K562 (cell line): Measurements from ENCODE around the gene C2CD2L. TPM values are rescaled to one million over a fixed set of nuclear protein-coding genes. Genes with fewer than 3 reads are reported as not detected.
A peak's percentile ranks its signal among the peaks of the same experiment; 100 is the strongest.

Source experiments
- CBX8 ChIP-seq: fragments of 200-600 bp; sonication (generic); IDR thresholded peaks from 2 replicates; pipeline ENCODE4 v1.6.1; 2012; ENCODE audit warnings: borderline replicate concordance, mixed run types, low read depth, mild to moderate bottlenecking, moderate library complexity, mixed read lengths, low read length, control low read depth, inconsistent platforms; ENCODE audit not compliant: poor library complexity, severe bottlenecking; ENCODE audit errors: extremely low read depth
- CHAMP1 ChIP-seq: fragments of 450-650 bp; IDR thresholded peaks from 2 replicates; pipeline ENCODE4 v1.6.1; 2016; ENCODE audit warnings: mild to moderate bottlenecking
- DIDO1 ChIP-seq: fragments of 450-650 bp; IDR thresholded peaks from 2 replicates; pipeline ENCODE4 v1.6.1; 2016; ENCODE audit warnings: low read depth, missing biosample characterization, missing genetic modification characterization
- E4F1 ChIP-seq: fragments of 250-450 bp; sonication (Bioruptor Pico); IDR thresholded peaks from 2 replicates; pipeline ENCODE4 v1.5.0; 2021; ENCODE audit warnings: mild to moderate bottlenecking, borderline replicate concordance
- ELF4 ChIP-seq: fragments of 450-650 bp; formaldehyde crosslinking; IDR thresholded peaks from 2 replicates; pipeline ENCODE4 v1.4.0; 2022; ENCODE audit warnings: missing genetic modification characterization
- HLTF ChIP-seq: fragments of 450-650 bp; IDR thresholded peaks from 2 replicates; pipeline ENCODE4 v1.6.1; 2016
- HNRNPK ChIP-seq: fragments of 200-400 bp; formaldehyde crosslinking; IDR thresholded peaks from one replicate; pipeline ENCODE4 v1.6.1; 2018; ENCODE audit warnings: mild to moderate bottlenecking, low read depth, low read length; ENCODE audit not compliant: poor library complexity, severe bottlenecking
- HNRNPLL ChIP-seq: fragments of 200-400 bp; formaldehyde crosslinking; IDR thresholded peaks from 2 replicates; pipeline ENCODE4 v1.6.1; 2017; ENCODE audit warnings: low read length, low read depth, mild to moderate bottlenecking; ENCODE audit not compliant: poor library complexity, severe bottlenecking
- KLF10 ChIP-seq: fragments of 250-450 bp; sonication (Bioruptor Pico); IDR thresholded peaks from 2 replicates; pipeline ENCODE4 v1.6.1; 2021; ENCODE audit warnings: matching md5 sums
- MTF1 ChIP-seq: fragments of 250-450 bp; sonication (Bioruptor Pico); IDR thresholded peaks from 2 replicates; pipeline ENCODE4 v1.9.0; 2021; ENCODE audit warnings: moderate library complexity, mild to moderate bottlenecking, inconsistent platforms, borderline replicate concordance
- NFATC3 ChIP-seq: fragments of 450-650 bp; IDR thresholded peaks from 2 replicates; pipeline ENCODE4 v1.6.1; 2017; ENCODE audit warnings: mild to moderate bottlenecking
- POLR2G ChIP-seq: fragments of 200-400 bp; formaldehyde crosslinking; IDR thresholded peaks from 2 replicates; pipeline ENCODE4 v1.6.1; 2017; ENCODE audit warnings: low read depth, mild to moderate bottlenecking, antibody characterized with exemption, low read length, moderate library complexity
- WHSC1 ChIP-seq: IDR thresholded peaks from one replicate; pipeline ENCODE4 v1.6.1; 2012; ENCODE audit warnings: low read length, control low read depth, inconsistent platforms
- ZNF24 ChIP-seq: fragments of 450-650 bp; IDR thresholded peaks from 2 replicates; pipeline ENCODE4 v1.6.1; 2016
- ZNF263 ChIP-seq: sonication (generic); formaldehyde crosslinking; IDR thresholded peaks from 2 replicates; pipeline ENCODE4 v1.8.0; 2022; ENCODE audit warnings: mild to moderate bottlenecking, missing genetic modification reagents, borderline replicate concordance
- ZNF280B ChIP-seq: fragments of 250-450 bp; sonication (Bioruptor Pico); IDR thresholded peaks from 2 replicates; pipeline ENCODE4 v1.5.1; 2021; ENCODE audit warnings: mild to moderate bottlenecking
- ZNF324 ChIP-seq: fragments of 250-450 bp; sonication (Bioruptor Pico); IDR thresholded peaks from 2 replicates; pipeline ENCODE4 v1.4.0; 2020; ENCODE audit warnings: mild to moderate bottlenecking
- ZNF512 ChIP-seq: IDR thresholded peaks from 2 replicates; pipeline ENCODE4 v1.6.1; 2016; ENCODE audit warnings: missing genetic modification characterization, missing compliant biosample characterization
- ZSCAN32 ChIP-seq: fragments of 450-650 bp; formaldehyde crosslinking; IDR thresholded peaks from 2 replicates; pipeline ENCODE4 v1.4.0; 2020; ENCODE audit warnings: mild to moderate bottlenecking, moderate library complexity
- polyA plus RNA-seq, 8 experiments: library from polyadenylated mRNA; depleted of rRNA in 4 of 8; stranded (reverse) in 5 of 8; unstranded in 3 of 8; fragments of >200 nt; fragmentation: Nextera tagmentation in 2 of 8; fragmentation: Illumina TruSeq in 1 of 8; extraction: Ambion mirVana in 2 of 8; extraction: Trizol in 1 of 8; gene quantifications; 2 replicates each; pipeline versions ENCODE4 v1.2.1 to v1.2.3, GENCODE V29; 2011 to 2014; ENCODE audit warnings: inconsistent platforms in 1 of 8, missing spikeins in 1 of 8
- total RNA-seq, 7 experiments: library from RNA; depleted of rRNA in 6 of 7; stranded (reverse); fragments of >200 nt in 6 of 7; fragmentation: Illumina TruSeq in 2 of 7; extraction: Trizol in 2 of 7; gene quantifications; 2 replicates each; pipeline versions ENCODE4 v1.2.1 to v1.2.3, GENCODE V29; 2011 to 2021; ENCODE audit warnings: low replicate concordance in 1 of 7

Gene C2CD2L
- total and polyA plus RNA-seq, 9 of the 15 experiments (the other 6 are each of a cell fraction or from before 2014, with no cell fraction given), result 0.66 to 41.2 (median 14.8) TPM

GRCh38 chr11:119087747-119088241, 19.4 kb upstream of the C2CD2L start (continued):
- peak; percentile 62 for TF ChIP-seq CHAMP1
- no peak for TF ChIP-seq HNRNPK
- TF ChIP-seq NFATC3, result peak; percentile 66; the same call in 1 of the 2 replicates
- TF ChIP-seq WHSC1, result no peak
- no peak for TF ChIP-seq ZNF280B (CRISPR knock-in tag)
- no peak for TF ChIP-seq KLF10
- TF ChIP-seq HNRNPLL, result no peak
- no peak for TF ChIP-seq ELF4 (CRISPR knock-in tag)
- 0 out of 2 replicates have a peak, but pooled peaks have one; percentile 21 for TF ChIP-seq ZNF263 (CRISPR knock-in tag)
- no peak for TF ChIP-seq E4F1 (CRISPR knock-in tag)
- TF ChIP-seq POLR2G, result peak; percentile 76
- no peak for TF ChIP-seq MTF1 (CRISPR knock-in tag)
- TF ChIP-seq CBX8, result no peak
- no peak for TF ChIP-seq ZNF512 (tag)
- TF ChIP-seq HLTF, result peak; percentile 90
- no peak for TF ChIP-seq ZNF324
- no peak for TF ChIP-seq ZSCAN32 (CRISPR knock-in tag)
- TF ChIP-seq DIDO1 (tag), result no peak
- TF ChIP-seq ZNF24, result peak; percentile 67; the same call in 1 of the 2 replicates
